Stimulated activated CD8-positive, alpha-beta memory T cell treated with anti-CD3 and anti-CD28 coated beads, Interleukin-12 subunit alpha, Interleukin-12 subunit beta, amount 100 ng/mL, for 24 hours (primary cell): Measurements from ENCODE around the gene GARIN5B.

Source experiments
- DNase-seq: peaks from one replicate; pipeline ENCODE4 v3.0.0-alpha.2; 2020; ENCODE audit errors: extremely low read depth

GARIN5B gene

GRCh38 chr19:55370305-55370988, 7.4 kb upstream of the GARIN5B start, which contains the start of gene IL11:
TSS of gene IL11 (minus strand) at chr19:55370463. CDS start at chr19:55370310, 153 bp downstream.
- no peak for DNase-seq

GRCh38 chr19:55369653-55370304, 6.7 kb upstream of the GARIN5B start:
- DNase-seq, result no peak

- no peak for DNase-seq
Measured at GRCh38 chr19:55368701-55369563, 5.9 kb upstream of the GARIN5B start.

- DNase-seq, result no peak
Measured at GRCh38 chr19:55368106-55368505, 5.0 kb upstream of the GARIN5B start.

GRCh38 chr19:55366790-55367189, 3.7 kb upstream of the GARIN5B start:
- DNase-seq, result no peak

GRCh38 chr19:55365964-55366363, 2.9 kb upstream of the GARIN5B start:
- DNase-seq, result no peak

- DNase-seq, result no peak
Measured at GRCh38 chr19:55365245-55365644, 2.2 kb upstream of the GARIN5B start.

GRCh38 chr19:55362174-55362989, 678 bp downstream of the GARIN5B start:
- DNase-seq, result no peak

GRCh38 chr19:55360902-55361301, 2.2 kb downstream of the GARIN5B start:
- no peak for DNase-seq

- no peak for DNase-seq
Measured at GRCh38 chr19:55358943-55359908, 3.8 kb downstream of the GARIN5B start.

GRCh38 chr19:55358493-55358892, 4.6 kb downstream of the GARIN5B start:
- no peak for DNase-seq

GRCh38 chr19:55355213-55355821, 7.7 kb downstream of the GARIN5B start:
- no peak for DNase-seq

GRCh38 chr19:55354698-55355212, 8.3 kb downstream of the GARIN5B start, which contains the start of gene COX6B2:
TSS of gene COX6B2 (minus strand) at chr19:55354719. CDS start at chr19:55354521, 198 bp downstream.
- no peak for DNase-seq

GRCh38 chr19:55353803-55354697, 9.0 kb downstream of the GARIN5B start:
- DNase-seq, result no peak

- DNase-seq, result no peak
Measured at GRCh38 chr19:55353356-55353802, 9.7 kb downstream of the GARIN5B start.

- no peak for DNase-seq
Measured at GRCh38 chr19:55352549-55353145, 10.4 kb downstream of the GARIN5B start.

GRCh38 chr19:55352040-55352439, 11.0 kb downstream of the GARIN5B start:
- DNase-seq, result no peak
